Measurements from ENCODE around the gene JAZF1. TPM values are rescaled to one million over a fixed set of nuclear protein-coding genes. Genes with fewer than 3 reads are reported as not detected.

JAZF1 gene
- total and polyA plus RNA-seq, 2 of the 8 experiments (the other 6 are each of a cell fraction or from before 2014, with no cell fraction given), result 2.6 to 21.8 TPM

DNA sequence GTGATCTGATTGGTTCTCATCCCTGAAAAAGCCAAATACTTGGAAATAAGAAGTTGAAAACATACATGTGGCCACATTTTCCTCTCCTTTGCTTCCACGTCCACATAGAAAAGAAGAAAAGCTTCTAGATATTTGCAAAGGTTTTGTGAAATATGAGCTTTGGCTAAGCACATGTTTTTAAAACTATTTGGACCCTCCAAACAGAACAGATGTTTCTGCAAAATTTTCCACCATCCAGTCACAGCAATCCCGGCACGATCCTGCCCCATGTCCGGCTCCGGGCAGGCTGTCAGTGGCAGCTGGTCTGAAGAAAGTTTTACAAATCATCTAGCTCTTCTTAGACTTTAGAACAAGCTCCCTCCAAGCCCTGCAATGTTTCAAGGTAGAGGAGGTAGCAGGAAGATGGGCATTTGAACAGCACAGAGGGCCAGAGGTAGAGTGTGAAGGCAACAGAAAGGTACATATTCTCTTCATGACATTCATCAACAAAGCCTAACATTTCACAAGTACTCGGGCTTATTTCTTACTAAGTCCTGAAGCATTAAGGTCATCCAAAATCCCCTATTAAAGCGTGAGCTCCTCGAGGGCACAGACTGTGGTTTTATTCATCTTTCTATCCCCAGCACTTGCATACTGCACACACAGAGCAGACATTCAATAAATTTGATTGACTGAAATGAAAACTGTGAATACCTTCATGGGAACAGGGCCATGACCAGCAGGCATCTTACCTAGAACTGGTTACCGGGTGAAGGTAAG, 110.1 kb downstream of the JAZF1 start (continued):
- TF ChIP-seq, protein P1, sequence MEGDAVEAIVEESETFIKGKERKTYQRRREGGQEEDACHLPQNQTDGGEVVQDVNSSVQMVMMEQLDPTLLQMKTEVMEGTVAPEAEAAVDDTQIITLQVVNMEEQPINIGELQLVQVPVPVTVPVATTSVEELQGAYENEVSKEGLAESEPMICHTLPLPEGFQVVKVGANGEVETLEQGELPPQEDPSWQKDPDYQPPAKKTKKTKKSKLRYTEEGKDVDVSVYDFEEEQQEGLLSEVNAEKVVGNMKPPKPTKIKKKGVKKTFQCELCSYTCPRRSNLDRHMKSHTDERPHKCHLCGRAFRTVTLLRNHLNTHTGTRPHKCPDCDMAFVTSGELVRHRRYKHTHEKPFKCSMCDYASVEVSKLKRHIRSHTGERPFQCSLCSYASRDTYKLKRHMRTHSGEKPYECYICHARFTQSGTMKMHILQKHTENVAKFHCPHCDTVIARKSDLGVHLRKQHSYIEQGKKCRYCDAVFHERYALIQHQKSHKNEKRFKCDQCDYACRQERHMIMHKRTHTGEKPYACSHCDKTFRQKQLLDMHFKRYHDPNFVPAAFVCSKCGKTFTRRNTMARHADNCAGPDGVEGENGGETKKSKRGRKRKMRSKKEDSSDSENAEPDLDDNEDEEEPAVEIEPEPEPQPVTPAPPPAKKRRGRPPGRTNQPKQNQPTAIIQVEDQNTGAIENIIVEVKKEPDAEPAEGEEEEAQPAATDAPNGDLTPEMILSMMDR (IDR thresholded peaks at IDR 0.05; ENCODE audit: control extremely low read depth in 1 of 3, insufficient read depth in 1 of 3, low read depth in 1 of 3, low read length in 3 of 3), result no peak
- TF ChIP-seq TCF12 (IDR thresholded peaks at IDR 0.05; ENCODE audit: low read depth, low read length) (no peak), RAD21 (IDR thresholded peaks at IDR 0.05 in 1 of 2, conservative IDR thresholded peaks at IDR 0.05 in 1 of 2; ENCODE audit: low read depth in 2 of 2, low read length in 2 of 2) (no peak), GABPA (IDR thresholded peaks at IDR 0.05; ENCODE audit: borderline replicate concordance, insufficient read depth, low read length) (no peak), POLR2AphosphoS5 (IDR thresholded peaks at IDR 0.05; ENCODE audit: low read depth, low read length) (no peak), BRCA1 (IDR thresholded peaks at IDR 0.05; ENCODE audit: low read depth, low read length) (no peak)

Measured in H1 (cell line).